SJCRH30 (cell line): ENCODE measurements around the gene FBLN5. TPM values are rescaled to one million over a fixed set of nuclear protein-coding genes. Genes with fewer than 3 reads are reported as not detected.
A peak's percentile ranks its signal among the peaks of the same experiment; 100 is the strongest.

Experiments
- DNase-seq, 2 experiments: peaks; one replicate each; pipeline ENCODE4 v3.0.0-alpha.2; 2015 to 2020
- H3K27ac ChIP-seq: fragments of 250-450 bp; sonication (Bioruptor Pico); 2 replicates; pipeline ENCODE4 v1.5.1; 2020; ENCODE audit warnings: mild to moderate bottlenecking, moderate library complexity
- H3K27me3 ChIP-seq: fragments of 250-450 bp; sonication (Bioruptor Pico); 2 replicates; pipeline ENCODE4 v1.5.1; 2020; ENCODE audit warnings: mild to moderate bottlenecking, moderate library complexity
- H3K36me3 ChIP-seq: fragments of 250-450 bp; sonication (Bioruptor Pico); 2 replicates; pipeline ENCODE4 v1.5.1; 2020; ENCODE audit warnings: mild to moderate bottlenecking, moderate library complexity
- H3K4me1 ChIP-seq: fragments of 250-450 bp; sonication (Bioruptor Pico); 2 replicates; pipeline ENCODE4 v1.5.1; 2020; ENCODE audit warnings: mild to moderate bottlenecking, moderate library complexity
- H3K4me3 ChIP-seq: fragments of 250-450 bp; sonication (Bioruptor Pico); 2 replicates; pipeline ENCODE4 v1.5.1; 2020; ENCODE audit warnings: mild to moderate bottlenecking, moderate library complexity
- H3K9me3 ChIP-seq: fragments of 250-450 bp; sonication (Bioruptor Pico); replicated peaks from 2 replicates; pipeline ENCODE4 v1.5.1; 2020; ENCODE audit warnings: mild to moderate bottlenecking, moderate library complexity
- total RNA-seq: library from RNA; depleted of rRNA; stranded (reverse); fragments of >200 nt; shearing (Covaris generic); gene quantifications from 2 replicates; pipeline ENCODE4 v1.2.3, GENCODE V29; 2014

Gene FBLN5
- total RNA-seq, 1 experiment from 2014 or later = 29.6 TPM

DNA sequence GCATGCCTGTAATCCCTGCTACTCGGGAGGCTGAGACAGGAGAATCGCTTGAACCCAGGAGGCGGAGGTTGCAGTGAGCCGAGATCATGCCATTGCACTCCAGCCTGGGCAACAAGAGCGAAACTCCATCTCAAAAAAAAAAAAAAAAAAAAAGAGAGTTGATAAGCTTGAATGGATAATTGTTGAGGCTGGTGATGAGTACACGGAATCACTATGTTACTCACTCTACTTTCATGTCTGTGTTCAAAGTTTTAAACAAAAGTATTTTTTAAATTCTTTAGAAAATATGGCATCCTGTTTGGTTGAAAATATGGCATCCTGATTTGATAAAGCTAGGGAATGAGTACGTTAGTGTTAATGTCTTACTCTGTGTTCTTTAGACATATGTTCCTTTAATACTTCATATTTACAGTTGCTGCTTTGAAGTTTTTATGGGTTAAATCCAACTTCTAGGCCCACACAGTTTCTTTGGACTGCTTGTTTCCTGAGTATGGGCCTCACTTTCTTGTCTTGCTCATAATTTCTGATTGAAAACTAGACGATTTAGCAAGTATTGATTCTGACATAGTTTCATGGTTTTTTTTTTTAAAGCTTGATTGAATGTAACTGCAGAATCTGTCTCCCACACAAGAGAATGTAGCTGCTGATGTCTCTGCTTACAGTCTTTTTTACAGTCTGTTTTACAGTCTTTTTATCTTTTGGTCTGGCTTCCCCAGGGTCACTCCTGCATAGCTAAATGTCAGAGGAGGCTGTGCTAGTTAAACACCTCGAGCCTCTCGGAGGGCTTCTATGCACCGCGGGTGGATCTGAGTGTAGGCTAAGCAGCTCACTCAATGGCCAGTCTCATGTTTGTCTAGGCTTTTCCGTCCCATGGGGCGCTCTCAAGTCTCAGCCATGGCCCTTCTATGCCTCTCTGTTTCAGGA, 14.1 kb upstream of the FBLN5 start:
- Histone ChIP-seq H3K36me3 (no peaks in the 10 kb centered on the region), H3K4me3 (no peak overlapping the region), H3K4me1 (no peaks in the 10 kb centered on the region), H3K9me3 (no peaks in the 10 kb centered on the region), H3K27ac (no peak overlapping the region), H3K27me3 (no peaks in the 10 kb centered on the region)
- no peak for DNase-seq

DNA sequence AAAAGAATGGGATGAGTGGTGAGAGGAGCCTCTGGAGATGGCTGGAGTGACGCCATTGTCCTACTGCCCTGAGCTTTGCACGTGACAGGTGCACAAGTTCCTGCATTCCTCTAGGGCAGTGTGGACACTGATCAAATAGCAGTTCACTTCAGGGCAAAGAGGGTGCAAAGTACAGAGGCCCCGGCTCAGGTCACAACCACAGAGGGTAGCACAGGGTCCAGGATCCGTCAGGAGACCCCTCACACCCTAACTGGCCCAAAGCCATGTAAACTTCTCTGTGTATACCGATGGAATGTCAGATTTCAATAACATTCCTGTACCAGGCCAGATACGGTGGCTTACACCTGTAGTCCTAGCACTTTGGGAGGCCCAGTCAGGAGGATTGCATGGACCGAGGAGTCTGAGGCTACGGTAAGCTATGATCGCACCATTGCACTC, 10.4 kb upstream of the FBLN5 start:
- H3K4me3 ChIP-seq = no peak overlapping the region
- H3K4me1 ChIP-seq = no peaks in the 10 kb centered on the region
- no peaks in the 10 kb centered on the region for H3K36me3 ChIP-seq
- no peak overlapping the region for H3K27ac ChIP-seq
- no peak for DNase-seq
- no peaks in the 10 kb centered on the region for H3K27me3 ChIP-seq
- no peaks in the 10 kb centered on the region for H3K9me3 ChIP-seq

DNA sequence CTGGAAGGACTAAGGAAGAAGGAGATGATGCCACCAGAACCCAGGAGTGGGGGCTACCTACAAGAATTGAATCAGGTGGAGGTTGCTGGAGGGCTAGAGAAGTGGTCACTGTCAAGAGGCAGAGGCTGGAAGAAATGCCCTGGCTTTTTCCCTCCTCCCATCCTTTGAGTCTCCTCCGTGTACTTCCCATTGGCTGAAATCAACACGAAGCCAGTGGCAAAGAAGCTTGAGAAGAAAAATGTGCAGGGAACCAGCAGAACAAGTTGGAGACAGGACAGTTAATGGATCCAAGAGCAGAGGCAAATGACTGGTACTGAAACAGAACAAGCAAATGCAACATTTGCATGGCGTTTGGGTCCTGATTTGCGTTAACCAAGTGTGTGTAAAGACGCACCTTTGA, 9.1 kb upstream of the FBLN5 start:
- no peak overlapping the region for H3K4me3 ChIP-seq
- no peaks in the 10 kb centered on the region for H3K4me1 ChIP-seq
- no peak overlapping the region for H3K27ac ChIP-seq
- no peaks in the 10 kb centered on the region for H3K27me3 ChIP-seq
- no peak for DNase-seq
- H3K36me3 ChIP-seq = no peaks in the 10 kb centered on the region
- no peaks in the 10 kb centered on the region for H3K9me3 ChIP-seq

DNA sequence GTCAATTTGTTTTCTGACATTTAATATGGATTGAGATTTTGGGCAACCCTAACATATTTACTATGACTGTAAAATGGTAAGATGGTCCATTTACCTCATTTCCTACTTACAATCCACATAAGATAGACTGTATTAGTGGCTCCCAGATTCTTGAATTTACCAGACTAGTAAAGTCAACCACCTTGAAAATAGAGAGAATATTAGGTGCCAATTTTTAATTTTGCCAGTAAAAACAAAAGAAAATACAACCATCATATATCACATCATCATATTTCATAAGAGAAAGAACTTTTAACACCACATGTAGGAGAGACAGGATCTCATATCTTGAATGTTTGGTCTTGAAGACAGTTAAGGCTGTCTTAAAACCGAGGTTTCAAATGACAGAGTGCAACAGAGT, 7.7 kb upstream of the FBLN5 start:
- H3K9me3 ChIP-seq = no peaks in the 10 kb centered on the region
- no peak overlapping the region for H3K4me3 ChIP-seq
- H3K27me3 ChIP-seq = no peaks in the 10 kb centered on the region
- no peak for DNase-seq
- no peak overlapping the region for H3K27ac ChIP-seq
- H3K36me3 ChIP-seq = no peaks in the 10 kb centered on the region
- H3K4me1 ChIP-seq = no peaks in the 10 kb centered on the region

DNA sequence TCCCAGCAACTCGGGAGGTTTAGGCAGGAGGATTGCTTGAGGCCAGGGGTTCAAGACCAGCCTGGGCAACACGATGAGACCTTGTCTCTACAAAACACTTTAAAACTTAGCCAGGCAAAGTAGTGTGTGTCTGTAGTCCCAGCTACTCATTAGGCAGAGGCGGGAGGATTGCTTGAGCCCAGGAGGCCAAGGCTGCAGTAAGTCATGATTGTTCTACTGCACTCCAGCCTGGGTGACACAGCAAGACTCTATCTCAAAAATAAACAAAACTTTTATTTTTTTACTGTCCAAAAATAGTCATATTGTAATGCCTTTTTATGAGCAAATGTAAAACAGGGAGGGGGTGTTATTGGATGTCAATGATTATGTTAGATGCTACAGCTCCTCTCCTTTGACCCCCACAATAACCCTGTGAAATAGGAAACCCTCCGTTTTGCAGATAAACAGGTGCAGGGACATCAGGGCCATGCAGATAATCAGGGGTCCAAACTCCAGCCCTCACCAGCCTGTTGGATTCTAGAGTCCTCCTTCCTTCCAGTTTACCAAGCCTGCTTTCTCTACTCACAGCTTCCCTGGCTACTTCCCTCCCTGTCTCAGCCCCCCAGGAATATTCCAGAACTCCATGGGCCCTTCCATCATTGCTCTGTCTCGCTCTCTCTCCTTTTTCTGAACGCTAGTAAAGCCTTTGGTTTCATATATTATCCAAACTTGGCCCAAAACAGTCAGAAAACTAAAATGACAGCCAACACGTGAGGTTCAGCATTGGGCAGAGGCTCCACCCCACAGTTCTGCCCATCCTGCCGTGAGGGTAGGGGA, 5.9 kb upstream of the FBLN5 start:
- no peaks in the 10 kb centered on the region; the same call in 1 of the 2 replicates for H3K4me1 ChIP-seq
- H3K9me3 ChIP-seq = no peaks in the 10 kb centered on the region
- no peak overlapping the region for H3K4me3 ChIP-seq
- H3K36me3 ChIP-seq = no peaks in the 10 kb centered on the region
- peak in 1 of 2 experiments; percentile 26 for DNase-seq
- no peak overlapping the region for H3K27ac ChIP-seq
- H3K27me3 ChIP-seq = no peaks in the 10 kb centered on the region

DNA sequence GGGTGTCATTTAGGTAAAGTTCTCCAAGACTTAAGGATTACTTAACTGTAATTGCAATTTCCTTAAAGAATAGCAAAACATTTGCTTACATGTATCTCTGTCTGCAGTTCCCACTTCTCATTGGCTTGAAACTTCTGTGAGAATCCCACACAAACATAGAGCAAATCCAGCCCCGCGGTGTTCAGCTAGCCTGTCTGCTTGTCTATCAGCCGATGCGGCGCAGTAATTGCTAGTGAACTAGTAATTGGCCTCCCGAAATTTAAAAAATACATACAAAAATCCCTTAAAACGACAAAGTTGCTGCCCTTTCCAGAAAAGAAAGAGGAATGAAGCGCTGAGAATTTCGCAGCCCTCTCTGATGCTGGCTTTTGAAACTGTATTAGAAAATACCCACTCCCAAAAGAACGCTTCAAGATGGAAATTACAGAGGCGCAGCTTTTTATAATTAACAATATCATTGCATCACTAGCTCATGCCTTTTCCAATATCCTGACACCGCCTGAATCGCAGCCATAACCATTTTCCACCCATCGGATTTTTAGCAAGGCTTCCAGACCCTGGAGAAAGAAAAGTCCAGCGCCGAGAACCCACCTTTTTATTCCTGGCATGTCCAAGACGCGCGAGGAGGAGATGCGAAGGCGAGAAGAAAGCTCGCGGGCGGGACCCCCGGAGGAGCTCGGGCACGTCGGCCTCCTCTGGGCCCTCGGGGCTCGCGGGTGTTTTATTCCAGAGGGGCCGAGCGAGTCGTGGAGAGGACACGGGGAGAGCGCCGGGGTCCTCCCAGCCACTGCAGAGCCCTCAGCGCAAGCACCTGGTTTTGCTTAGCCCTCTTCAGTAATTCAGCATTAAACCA, 646 bp downstream of the FBLN5 start:
- Histone ChIP-seq H3K4me1 (peaks cover 3% of the 10 kb centered on the region; the same call in 1 of the 2 replicates), H3K9me3 (no peaks in the 10 kb centered on the region), H3K27ac (peak overlapping the region; percentile 30), H3K36me3 (no peaks in the 10 kb centered on the region), H3K4me3 (peak overlapping the region; percentile 66), H3K27me3 (no peaks in the 10 kb centered on the region)
- peak; percentile 41 to 42 for DNase-seq

DNA sequence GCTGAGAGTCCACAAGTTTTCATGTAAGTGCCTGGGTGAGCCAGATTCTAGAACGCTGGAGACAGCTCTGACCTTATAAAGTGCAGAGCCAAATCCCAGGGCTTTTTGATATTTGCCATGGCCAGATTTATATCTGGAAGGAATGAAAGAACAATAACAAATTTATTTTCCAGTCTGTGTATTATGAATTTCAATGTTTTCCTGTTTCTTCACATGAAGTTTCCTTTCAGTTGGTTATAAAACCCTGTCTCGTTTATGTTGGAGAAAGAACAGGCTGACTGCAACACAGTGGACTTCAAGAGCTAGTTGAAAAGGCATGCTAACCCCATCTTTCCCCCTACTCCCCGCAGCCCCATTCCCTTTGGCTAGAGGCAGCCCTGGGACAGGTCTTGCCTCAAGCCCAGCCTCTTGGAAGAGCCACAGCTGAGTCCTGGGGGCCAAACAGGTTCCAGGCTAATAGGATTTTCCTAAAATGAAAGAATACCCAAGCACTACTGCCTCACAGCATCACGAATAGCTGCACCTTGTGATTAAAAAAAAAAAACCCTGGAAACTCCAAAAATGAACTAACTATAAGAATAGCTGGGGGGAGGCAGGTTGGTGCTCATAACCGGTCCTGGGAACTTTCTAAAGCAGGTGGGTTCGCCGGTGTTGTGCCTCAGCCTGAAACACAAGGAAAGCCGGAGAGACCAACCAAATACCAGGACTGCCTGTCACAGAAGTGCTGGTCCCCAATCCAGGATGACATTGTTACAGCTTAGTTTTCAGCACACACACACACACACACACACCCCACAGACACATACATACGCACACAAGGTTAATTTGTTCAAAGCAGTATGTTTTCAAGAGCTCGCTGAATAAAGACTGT, 1.5 kb downstream of the FBLN5 start:
- Histone ChIP-seq H3K27ac (no peak overlapping the region), H3K9me3 (no peaks in the 10 kb centered on the region), H3K4me1 (peaks cover 3% of the 10 kb centered on the region; the same call in 1 of the 2 replicates), H3K27me3 (no peaks in the 10 kb centered on the region), H3K4me3 (peak overlapping the region; percentile 66), H3K36me3 (no peaks in the 10 kb centered on the region; the same call in 1 of the 2 replicates)
- DNase-seq = no peak

DNA sequence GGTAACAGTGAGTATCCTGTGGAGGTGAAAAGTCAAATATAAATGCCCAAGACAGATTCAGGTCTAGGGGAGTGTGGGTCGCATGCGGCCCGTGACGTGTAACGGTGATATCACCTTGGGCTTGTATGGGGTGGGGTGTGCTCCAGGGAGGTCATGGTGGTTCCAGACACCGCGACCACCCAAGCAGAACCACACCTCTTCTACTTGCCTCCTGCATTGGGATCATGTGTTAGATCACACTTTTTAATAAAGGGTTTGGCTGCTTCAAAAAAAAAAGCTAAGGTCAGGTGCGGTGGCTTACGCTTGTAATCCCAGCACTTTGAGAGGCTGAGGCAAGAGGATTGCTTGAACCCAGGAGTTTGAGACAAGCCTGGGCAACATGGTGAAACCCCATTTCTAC, 4.5 kb downstream of the FBLN5 start:
- H3K9me3 ChIP-seq = no peaks in the 10 kb centered on the region
- H3K4me1 ChIP-seq = no peaks in the 10 kb centered on the region
- peaks cover 3% of the 10 kb centered on the region; the same call in 1 of the 2 replicates for H3K36me3 ChIP-seq
- no peak overlapping the region for H3K27ac ChIP-seq
- H3K4me3 ChIP-seq = no peak overlapping the region
- DNase-seq = no peak
- no peaks in the 10 kb centered on the region for H3K27me3 ChIP-seq

DNA sequence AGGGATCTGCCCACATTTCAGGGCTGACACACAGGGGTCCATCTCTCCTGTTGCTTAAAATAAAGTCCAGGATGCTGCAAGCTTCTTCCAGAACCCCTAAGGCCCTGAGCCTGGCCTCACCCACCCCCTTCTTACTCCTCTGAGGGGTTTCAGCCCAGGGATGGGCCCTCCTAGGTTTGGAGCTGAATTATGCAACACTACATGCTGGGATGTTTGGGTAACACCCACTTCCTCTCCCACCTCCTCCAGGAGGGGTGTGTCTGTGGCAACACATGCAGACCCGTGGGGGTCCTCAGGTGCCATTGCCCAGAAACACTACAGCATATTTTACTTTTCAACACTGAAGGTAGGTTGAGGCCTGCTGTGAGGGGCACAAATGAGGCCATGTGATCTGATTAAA, 5.4 kb downstream of the FBLN5 start:
- Histone ChIP-seq H3K27me3 (no peaks in the 10 kb centered on the region), H3K36me3 (peaks cover 3% of the 10 kb centered on the region; the same call in 1 of the 2 replicates), H3K4me3 (no peak overlapping the region), H3K4me1 (no peaks in the 10 kb centered on the region), H3K9me3 (no peaks in the 10 kb centered on the region), H3K27ac (no peak overlapping the region)
- DNase-seq = no peak

DNA sequence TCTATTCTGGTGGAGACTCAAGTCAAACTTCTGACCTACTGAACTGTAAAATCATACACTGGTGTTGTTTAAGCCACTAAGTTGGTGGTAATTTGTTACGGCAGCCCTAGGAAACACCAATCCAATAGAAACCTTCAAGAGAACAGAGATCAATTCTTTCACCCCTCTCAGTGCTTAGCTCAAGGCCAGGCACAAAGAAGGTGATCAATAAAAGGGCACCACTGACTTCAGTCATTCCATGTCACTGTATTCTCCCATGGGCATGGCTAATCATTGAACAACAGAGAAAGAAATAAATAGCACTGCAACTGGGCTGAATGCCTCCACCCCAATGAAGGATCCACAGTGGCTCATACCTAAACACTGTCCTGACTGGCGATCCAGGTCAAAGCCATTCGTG, 7.3 kb downstream of the FBLN5 start:
- Histone ChIP-seq H3K27ac (no peak overlapping the region), H3K27me3 (no peaks in the 10 kb centered on the region), H3K9me3 (no peaks in the 10 kb centered on the region), H3K4me1 (no peaks in the 10 kb centered on the region), H3K4me3 (no peak overlapping the region), H3K36me3 (peaks cover 3% of the 10 kb centered on the region; the same call in 1 of the 2 replicates)
- DNase-seq = no peak

DNA sequence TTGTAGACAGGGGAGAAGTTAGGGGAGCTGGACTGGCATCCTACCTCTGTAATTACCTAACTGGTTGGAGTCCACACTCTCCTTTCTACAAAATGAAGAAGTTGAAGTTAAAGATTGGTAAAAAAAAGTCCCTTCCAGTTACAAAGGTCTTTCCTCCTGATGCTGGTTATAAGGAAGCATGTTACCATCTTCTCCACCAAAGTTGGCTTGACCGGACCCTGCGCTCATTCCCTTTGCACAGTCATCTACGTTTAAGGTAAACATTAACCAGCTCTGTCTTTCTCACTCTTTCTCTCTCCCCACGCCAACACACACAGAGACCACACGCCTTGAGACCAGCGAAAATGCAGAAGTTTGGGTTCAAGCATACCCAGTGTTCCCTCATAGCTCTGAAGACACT, 11.9 kb downstream of the FBLN5 start:
- H3K27ac ChIP-seq = no peak overlapping the region
- no peak overlapping the region for H3K4me3 ChIP-seq
- DNase-seq = no peak
- H3K4me1 ChIP-seq = peaks cover 6% of the 10 kb centered on the region
- no peaks in the 10 kb centered on the region for H3K27me3 ChIP-seq
- peaks cover 3% of the 10 kb centered on the region; the same call in 1 of the 2 replicates for H3K36me3 ChIP-seq
- no peaks in the 10 kb centered on the region for H3K9me3 ChIP-seq

DNA sequence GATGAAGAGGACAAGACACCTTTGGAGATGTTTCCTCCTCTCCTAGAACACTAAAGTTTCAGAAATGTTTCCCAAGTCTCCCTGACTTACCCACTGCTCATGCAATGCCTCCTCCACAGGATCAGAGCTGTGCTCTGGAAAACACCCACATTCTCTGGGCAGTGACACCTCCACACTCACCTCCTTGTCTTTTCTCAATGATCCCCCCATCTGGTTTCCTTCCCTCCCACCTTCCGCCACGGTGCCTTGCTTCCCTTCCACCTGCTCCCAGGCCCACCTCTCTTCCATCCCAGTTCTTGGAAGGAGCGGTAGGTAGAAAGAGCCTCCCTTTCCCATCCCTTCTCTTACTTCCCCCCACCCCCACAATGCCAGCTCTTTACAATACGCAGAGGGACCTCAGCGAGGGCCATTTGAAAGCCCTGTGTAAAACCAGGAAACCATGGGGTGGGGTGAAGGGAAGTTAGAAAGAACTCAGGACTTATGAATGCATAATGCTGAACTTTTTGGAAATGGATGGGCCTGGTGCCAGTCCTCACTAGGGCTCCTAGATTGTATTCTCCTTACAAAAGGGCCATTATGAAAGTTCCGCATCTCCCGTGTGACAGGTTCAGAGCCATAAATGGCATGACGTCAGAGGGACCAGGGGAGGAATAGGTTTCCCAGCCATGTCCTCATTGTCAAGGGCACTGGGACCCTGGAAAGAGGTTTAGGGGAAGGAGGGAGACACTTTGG, 12.8 kb downstream of the FBLN5 start:
- Histone ChIP-seq H3K27ac (no peak overlapping the region), H3K9me3 (no peaks in the 10 kb centered on the region), H3K4me1 (peaks cover 14% of the 10 kb centered on the region), H3K4me3 (no peak overlapping the region), H3K27me3 (no peaks in the 10 kb centered on the region), H3K36me3 (peaks cover 2% of the 10 kb centered on the region; the same call in 1 of the 2 replicates)
- DNase-seq = no peak

DNA sequence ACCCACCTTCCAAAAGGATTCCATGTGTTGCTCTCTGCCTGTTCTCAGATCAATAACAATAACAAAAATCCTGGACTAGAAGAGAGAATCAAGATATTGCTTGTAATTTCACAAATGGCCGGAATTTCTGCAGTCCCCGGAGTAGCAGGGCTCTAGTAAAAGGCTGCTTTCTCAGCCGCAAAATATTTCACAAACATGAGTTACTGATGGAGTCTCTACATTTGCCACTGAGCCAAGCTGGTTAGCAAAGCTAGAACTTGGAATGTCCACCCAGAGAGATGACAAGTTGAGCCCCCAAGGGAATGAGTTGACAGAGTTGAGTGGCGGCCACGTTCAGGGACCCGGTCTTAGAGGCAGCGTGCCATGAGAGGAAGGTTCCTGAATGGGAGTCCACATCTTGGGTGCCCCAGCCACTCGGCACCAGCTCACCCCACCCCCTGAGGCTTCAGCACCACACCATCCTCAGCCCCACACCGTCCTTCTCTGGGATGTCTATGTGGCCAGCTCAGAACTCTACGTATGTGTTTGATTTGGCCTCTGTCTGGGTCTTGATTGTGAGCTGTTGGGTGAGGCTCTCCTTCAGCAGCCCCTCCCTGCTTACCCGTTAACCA, 15.9 kb downstream of the FBLN5 start:
- peaks cover 32% of the 10 kb centered on the region for H3K4me1 ChIP-seq
- no peak overlapping the region for H3K27ac ChIP-seq
- DNase-seq = no peak
- H3K9me3 ChIP-seq = no peaks in the 10 kb centered on the region
- H3K27me3 ChIP-seq = no peaks in the 10 kb centered on the region
- H3K4me3 ChIP-seq = no peak overlapping the region
- H3K36me3 ChIP-seq = no peaks in the 10 kb centered on the region; the same call in 1 of the 2 replicates
